ENCODE measurements around the gene OR5AU1.
"Not testable (repeated sequence)": the region's sequence is repeated elsewhere in the genome, so short reads cannot be mapped to it uniquely, and the experiment has no call there.

OR5AU1 gene

GRCh38 chr14:21163871-21164291 is 8.0 kb upstream of the OR5AU1 start:
- Histone ChIP-seq H3K27me3 (ENCODE audit: insufficient read depth, low read depth, severe bottlenecking) (peaks cover 44% of the 10 kb centered on the region), H3K4me3 (ENCODE audit: low read depth, low read length) (no peak overlapping the region), H3K27ac (no peak overlapping the region), H3K36me3 (no peaks in the 10 kb centered on the region), H3K9me3 (ENCODE audit: severe bottlenecking) (no peaks in the 10 kb centered on the region)
- TF ChIP-seq CTCF (IDR thresholded peaks at IDR 0.05; ENCODE audit: low read depth, low read length) = no peak
- no peak for DNase-seq

GRCh38 chr14:21162081-21162480 is 6.2 kb upstream of the OR5AU1 start:
- H3K4me3 ChIP-seq (ENCODE audit: low read depth, low read length) = no peak overlapping the region
- no peak for TF ChIP-seq CTCF (IDR thresholded peaks at IDR 0.05; ENCODE audit: low read depth, low read length)
- no peak for DNase-seq

GRCh38 chr14:21160061-21160610 is 4.3 kb upstream of the OR5AU1 start:
- no peak overlapping the region for H3K4me3 ChIP-seq (ENCODE audit: low read depth, low read length)
- no peak for DNase-seq
- no peaks in the 10 kb centered on the region for H3K36me3 ChIP-seq
- peaks cover 37% of the 10 kb centered on the region for H3K27me3 ChIP-seq (ENCODE audit: insufficient read depth, low read depth, severe bottlenecking)
- no peak overlapping the region for H3K27ac ChIP-seq
- H3K9me3 ChIP-seq (ENCODE audit: severe bottlenecking) = no peaks in the 10 kb centered on the region
- TF ChIP-seq CTCF (IDR thresholded peaks at IDR 0.05; ENCODE audit: low read depth, low read length) = no peak

More at GRCh38 chr14:21162081-21162480, 6.2 kb upstream of the OR5AU1 start:
- Histone ChIP-seq H3K27ac (no peak overlapping the region), H3K9me3 (ENCODE audit: severe bottlenecking) (no peaks in the 10 kb centered on the region), H3K36me3 (no peaks in the 10 kb centered on the region), H3K27me3 (ENCODE audit: insufficient read depth, low read depth, severe bottlenecking) (peaks cover 27% of the 10 kb centered on the region)

- not testable (repeated sequence) for H3K27ac ChIP-seq; H3K4me3 ChIP-seq (ENCODE audit: low read depth, low read length); H3K36me3 ChIP-seq; H3K9me3 ChIP-seq (ENCODE audit: severe bottlenecking); DNase-seq
- H3K27me3 ChIP-seq (ENCODE audit: insufficient read depth, low read depth, severe bottlenecking) = peaks cover 40% of the 10 kb centered on the region
Observed at GRCh38 chr14:21158175-21158574, 2.3 kb upstream of the OR5AU1 start.

- H3K9me3 ChIP-seq (ENCODE audit: severe bottlenecking) = peaks cover 10% of the 10 kb centered on the region
- H3K27me3 ChIP-seq (ENCODE audit: insufficient read depth, low read depth, severe bottlenecking) = peaks cover 33% of the 10 kb centered on the region
- H3K27ac ChIP-seq = no peak overlapping the region
- no peak for TF ChIP-seq CTCF (IDR thresholded peaks at IDR 0.05; ENCODE audit: low read depth, low read length)
- DNase-seq = no peak
- no peaks in the 10 kb centered on the region for H3K36me3 ChIP-seq
- no peak overlapping the region for H3K4me3 ChIP-seq (ENCODE audit: low read depth, low read length)
Observed at GRCh38 chr14:21149641-21150367, 6.1 kb downstream of the OR5AU1 start.

GRCh38 chr14:21145437-21145836 is 10.4 kb downstream of the OR5AU1 start:
- Histone ChIP-seq H3K27me3 (ENCODE audit: insufficient read depth, low read depth, severe bottlenecking) (peaks cover 18% of the 10 kb centered on the region), H3K36me3 (no peaks in the 10 kb centered on the region), H3K9me3 (ENCODE audit: severe bottlenecking) (peaks cover 11% of the 10 kb centered on the region), H3K27ac (no peak overlapping the region), H3K4me3 (ENCODE audit: low read depth, low read length) (no peak overlapping the region)
- DNase-seq = no peak
- TF ChIP-seq CTCF (IDR thresholded peaks at IDR 0.05; ENCODE audit: low read depth, low read length) = no peak

Data from WERI-Rb-1 (cell line).